Measurements from ENCODE around the gene HOXA13.

Gene HOXA13

GRCh38 chr7:27224983-27225934 is 25.4 kb upstream of the HOXA13 start:
- DNase-seq (ENCODE audit: extremely low read depth, low read depth) = no peak
- TF ChIP-seq CTCF (IDR thresholded peaks at IDR 0.05; ENCODE audit: low read depth, low read length) = no peak

- TF ChIP-seq CTCF (IDR thresholded peaks at IDR 0.05; ENCODE audit: low read depth, low read length) = no peak
Observed at GRCh38 chr7:27223941-27224575, 24.2 kb upstream of the HOXA13 start.

GRCh38 chr7:27221201-27221797 is 21.4 kb upstream of the HOXA13 start:
- no peak for TF ChIP-seq CTCF (IDR thresholded peaks at IDR 0.05; ENCODE audit: low read depth, low read length)
- no peak for DNase-seq (ENCODE audit: extremely low read depth, low read depth)

More at GRCh38 chr7:27223941-27224575, 24.2 kb upstream of the HOXA13 start:
- DNase-seq (ENCODE audit: extremely low read depth, low read depth) = no peak

- DNase-seq (ENCODE audit: extremely low read depth, low read depth) = no peak
- no peak for TF ChIP-seq CTCF (IDR thresholded peaks at IDR 0.05; ENCODE audit: low read depth, low read length)
Observed at GRCh38 chr7:27220440-27220955, 20.6 kb upstream of the HOXA13 start.

- no peak for DNase-seq (ENCODE audit: extremely low read depth, low read depth)
- TF ChIP-seq CTCF (IDR thresholded peaks at IDR 0.05; ENCODE audit: low read depth, low read length) = no peak
Observed at GRCh38 chr7:27219821-27220220, 19.9 kb upstream of the HOXA13 start.

GRCh38 chr7:27217951-27218350 is 18.1 kb upstream of the HOXA13 start:
- no peak for DNase-seq (ENCODE audit: extremely low read depth, low read depth)
- TF ChIP-seq CTCF (IDR thresholded peaks at IDR 0.05; ENCODE audit: low read depth, low read length) = no peak
